Heart left ventricle (tissue), 13 donors: Measurements from ENCODE around the gene ACSS1.

Source experiments
- CTCF ChIP-seq, 12 donors: fragments of 200-600 bp; sonication (generic) in 4 of 12; IDR thresholded peaks; one replicate each; pipeline versions ENCODE4 v1.5.0 to v1.8.0; 2018 to 2022; ENCODE audit warnings: antibody characterized with exemption in 12 of 12, mild to moderate bottlenecking in 5 of 12
- POLR2A ChIP-seq, 2 donors: fragments of 450-650 bp; IDR thresholded peaks; one replicate each; pipeline ENCODE4 v1.6.1; 2017; ENCODE audit warnings: antibody characterized with exemption in 2 of 2, mild to moderate bottlenecking in 2 of 2, moderate library complexity in 2 of 2
- donor health status: ischemic (EF 13 %, LVEDD 7.1; RV severe dilation, severe dysfunction).
- donor health status: DM: no; HTN: yes; CAD: no.
- donor health status: DM: no; HTN: no; CAD: no.
- donor health status: ischemic (EF 25% LVEDD 6.9; RV normal size, moderate dysfunction).
- donor health status: ischemic (EF 25% LVEDD 5.7; RV mildly dilated, moderate dysfunction).
- donor health status: ischemic (EF 35%, LVEDD 5.7; RV mildly dilated, moderate dysfunction).
- donor health status: nonischemic (EF 11% LVEDD 7.7; RV severe dilation, severe dysfunction).
- donor health status: DM: yes; HTN: yes; CAD: no.
- donor health status: PGD.
- donor health status: ischemic (EF 29% LVEDD 5.4; RV normal size, mild dysfunction).
- donor health status: nonischemic (EF 23%, LVEDD 6.1; RV moderate dilation, normal function).

- no peak for TF ChIP-seq CTCF (IDR thresholded peaks at IDR 0.05)
- TF ChIP-seq POLR2A (IDR thresholded peaks at IDR 0.05), result no peak
These were observed 62.0 kb downstream of the ACSS1 start for GRCh38 chr20:24995741-24996448.
